ENCODE results near the gene SPEF2.

SPEF2 gene

GRCh38 chr5:35679357-35679756 is 61.7 kb downstream of the SPEF2 start:
- Histone ChIP-seq H3K27ac (ENCODE audit: low read length, poor library complexity, severe bottlenecking) (no peak overlapping the region), H2AK5ac (ENCODE audit: low read length, severe bottlenecking) (no peak overlapping the region), H3K4me3 (ENCODE audit: insufficient read depth in 1 of 2, low read depth in 1 of 2, low read length in 2 of 2) (no peak overlapping the region), H3K27me3 (ENCODE audit: control insufficient read depth in 1 of 2, insufficient read depth in 1 of 2, low read length in 2 of 2) (no peaks in the 10 kb centered on the region), H3K4ac (ENCODE audit: low read depth in 1 of 2, low read length in 2 of 2) (no peak overlapping the region), H4K8ac (ENCODE audit: low read length) (no peak overlapping the region), H2BK12ac (ENCODE audit: low read length in 2 of 2) (no peak overlapping the region), H3K9me3 (ENCODE audit: control insufficient read depth, low read length) (no peaks in the 10 kb centered on the region), H2BK120ac (ENCODE audit: low read depth, low read length) (no peak overlapping the region), H3K14ac (ENCODE audit: low read length in 2 of 2) (no peak overlapping the region), H3K9ac (ENCODE audit: low read length) (no peak overlapping the region), H2AFZ (ENCODE audit: low read depth, low read length) (no peak overlapping the region), H3K4me1 (ENCODE audit: control insufficient read depth, insufficient read depth, low read depth, low read length) (no peaks in the 10 kb centered on the region), H3K23ac (ENCODE audit: low read length in 2 of 2) (no peak overlapping the region), H2BK15ac (ENCODE audit: low read depth, poor library complexity, severe bottlenecking) (no peak overlapping the region), H3K36me3 (ENCODE audit: control insufficient read depth in 1 of 2, insufficient read depth in 2 of 2, low read depth in 1 of 2, low read length in 2 of 2) (no peaks in the 10 kb centered on the region), H4K91ac (ENCODE audit: low read length) (no peak overlapping the region), H3K79me1 (replicated peaks; ENCODE audit: low read length, poor library complexity, severe bottlenecking) (no peaks in the 10 kb centered on the region), H2BK5ac (ENCODE audit: low read depth, low read length, poor library complexity, severe bottlenecking) (no peak overlapping the region), H3K4me2 (ENCODE audit: low read length, poor library complexity, severe bottlenecking) (no peak overlapping the region), H3K18ac (ENCODE audit: low read depth in 1 of 2, low read length in 2 of 2) (no peak overlapping the region)
- no peak for DNase-seq
- WGBS: 92% methylated on average over 1 of the region's 1 CpG

- Histone ChIP-seq H3K18ac (ENCODE audit: low read depth in 1 of 2, low read length in 2 of 2) (no peak overlapping the region), H2BK120ac (ENCODE audit: low read depth, low read length) (no peak overlapping the region), H3K23ac (ENCODE audit: low read length in 2 of 2) (no peak overlapping the region), H4K8ac (ENCODE audit: low read length) (no peak overlapping the region), H4K91ac (ENCODE audit: low read length) (no peak overlapping the region), H3K9me3 (ENCODE audit: control insufficient read depth, low read length) (no peaks in the 10 kb centered on the region), H3K4me2 (ENCODE audit: low read length, poor library complexity, severe bottlenecking) (no peak overlapping the region), H2BK12ac (ENCODE audit: low read length in 2 of 2) (no peak overlapping the region), H3K9ac (ENCODE audit: low read length) (no peak overlapping the region), H3K4me1 (ENCODE audit: control insufficient read depth, insufficient read depth, low read depth, low read length) (no peaks in the 10 kb centered on the region), H3K36me3 (ENCODE audit: control insufficient read depth in 1 of 2, insufficient read depth in 2 of 2, low read depth in 1 of 2, low read length in 2 of 2) (no peaks in the 10 kb centered on the region), H2AFZ (ENCODE audit: low read depth, low read length) (no peak overlapping the region), H3K79me1 (replicated peaks; ENCODE audit: low read length, poor library complexity, severe bottlenecking) (no peaks in the 10 kb centered on the region), H3K27me3 (ENCODE audit: control insufficient read depth in 1 of 2, insufficient read depth in 1 of 2, low read length in 2 of 2) (no peaks in the 10 kb centered on the region), H2BK15ac (ENCODE audit: low read depth, poor library complexity, severe bottlenecking) (no peak overlapping the region), H3K4ac (ENCODE audit: low read depth in 1 of 2, low read length in 2 of 2) (no peak overlapping the region), H3K27ac (ENCODE audit: low read length, poor library complexity, severe bottlenecking) (no peak overlapping the region), H3K14ac (ENCODE audit: low read length in 2 of 2) (no peak overlapping the region), H2BK5ac (ENCODE audit: low read depth, low read length, poor library complexity, severe bottlenecking) (no peak overlapping the region), H2AK5ac (ENCODE audit: low read length, severe bottlenecking) (no peak overlapping the region), H3K4me3 (ENCODE audit: insufficient read depth in 1 of 2, low read depth in 1 of 2, low read length in 2 of 2) (no peak overlapping the region)
- DNase-seq: no peak
- WGBS: 20% methylated on average over 1 of the region's 1 CpG
Measured at GRCh38 chr5:35681911-35682310, 64.2 kb downstream of the SPEF2 start.

GRCh38 chr5:35683466-35683865 is 65.8 kb downstream of the SPEF2 start:
- H2BK5ac ChIP-seq (ENCODE audit: low read depth, low read length, poor library complexity, severe bottlenecking): no peak overlapping the region
- no peak overlapping the region for H2BK120ac ChIP-seq (ENCODE audit: low read depth, low read length)
- H3K79me1 ChIP-seq (replicated peaks; ENCODE audit: low read length, poor library complexity, severe bottlenecking): no peaks in the 10 kb centered on the region
- no peaks in the 10 kb centered on the region for H3K4me1 ChIP-seq (ENCODE audit: control insufficient read depth, insufficient read depth, low read depth, low read length)
- H3K4me2 ChIP-seq (ENCODE audit: low read length, poor library complexity, severe bottlenecking): no peak overlapping the region
- no peak for DNase-seq
- no peak overlapping the region for H2AK5ac ChIP-seq (ENCODE audit: low read length, severe bottlenecking)
- H2AFZ ChIP-seq (ENCODE audit: low read depth, low read length): no peak overlapping the region
- H3K4me3 ChIP-seq (ENCODE audit: insufficient read depth in 1 of 2, low read depth in 1 of 2, low read length in 2 of 2): no peak overlapping the region
- H2BK15ac ChIP-seq (ENCODE audit: low read depth, poor library complexity, severe bottlenecking): no peak overlapping the region
- H3K4ac ChIP-seq (ENCODE audit: low read depth in 1 of 2, low read length in 2 of 2): no peak overlapping the region
- no peak overlapping the region for H3K18ac ChIP-seq (ENCODE audit: low read depth in 1 of 2, low read length in 2 of 2)
- H4K91ac ChIP-seq (ENCODE audit: low read length): no peak overlapping the region
- no peak overlapping the region for H4K8ac ChIP-seq (ENCODE audit: low read length)
- H3K14ac ChIP-seq (ENCODE audit: low read length in 2 of 2): no peak overlapping the region
- no peak overlapping the region for H3K27ac ChIP-seq (ENCODE audit: low read length, poor library complexity, severe bottlenecking)
- no peak overlapping the region for H3K9ac ChIP-seq (ENCODE audit: low read length)
- H3K23ac ChIP-seq (ENCODE audit: low read length in 2 of 2): no peak overlapping the region
- no peak overlapping the region for H2BK12ac ChIP-seq (ENCODE audit: low read length in 2 of 2)
- WGBS: 78% methylated on average over 6 of the region's 6 CpGs
- H3K36me3 ChIP-seq (ENCODE audit: control insufficient read depth in 1 of 2, insufficient read depth in 2 of 2, low read depth in 1 of 2, low read length in 2 of 2): no peaks in the 10 kb centered on the region
- H3K9me3 ChIP-seq (ENCODE audit: control insufficient read depth, low read length): no peaks in the 10 kb centered on the region
- H3K27me3 ChIP-seq (ENCODE audit: control insufficient read depth in 1 of 2, insufficient read depth in 1 of 2, low read length in 2 of 2): no peaks in the 10 kb centered on the region

GRCh38 chr5:35685161-35685560 is 67.5 kb downstream of the SPEF2 start:
- Histone ChIP-seq H2BK12ac (ENCODE audit: low read length in 2 of 2) (no peak overlapping the region), H2BK120ac (ENCODE audit: low read depth, low read length) (no peak overlapping the region), H3K23ac (ENCODE audit: low read length in 2 of 2) (no peak overlapping the region), H3K9me3 (ENCODE audit: control insufficient read depth, low read length) (no peaks in the 10 kb centered on the region), H4K91ac (ENCODE audit: low read length) (no peak overlapping the region), H2BK15ac (ENCODE audit: low read depth, poor library complexity, severe bottlenecking) (no peak overlapping the region), H3K36me3 (ENCODE audit: control insufficient read depth in 1 of 2, insufficient read depth in 2 of 2, low read depth in 1 of 2, low read length in 2 of 2) (no peaks in the 10 kb centered on the region), H3K79me1 (replicated peaks; ENCODE audit: low read length, poor library complexity, severe bottlenecking) (no peaks in the 10 kb centered on the region), H4K8ac (ENCODE audit: low read length) (no peak overlapping the region), H3K14ac (ENCODE audit: low read length in 2 of 2) (no peak overlapping the region), H3K27ac (ENCODE audit: low read length, poor library complexity, severe bottlenecking) (no peak overlapping the region), H2AFZ (ENCODE audit: low read depth, low read length) (no peak overlapping the region), H2AK5ac (ENCODE audit: low read length, severe bottlenecking) (no peak overlapping the region), H2BK5ac (ENCODE audit: low read depth, low read length, poor library complexity, severe bottlenecking) (no peak overlapping the region), H3K4me2 (ENCODE audit: low read length, poor library complexity, severe bottlenecking) (no peak overlapping the region), H3K27me3 (ENCODE audit: control insufficient read depth in 1 of 2, insufficient read depth in 1 of 2, low read length in 2 of 2) (no peaks in the 10 kb centered on the region), H3K4ac (ENCODE audit: low read depth in 1 of 2, low read length in 2 of 2) (no peak overlapping the region), H3K18ac (ENCODE audit: low read depth in 1 of 2, low read length in 2 of 2) (no peak overlapping the region), H3K4me3 (ENCODE audit: insufficient read depth in 1 of 2, low read depth in 1 of 2, low read length in 2 of 2) (no peak overlapping the region), H3K4me1 (ENCODE audit: control insufficient read depth, insufficient read depth, low read depth, low read length) (no peaks in the 10 kb centered on the region), H3K9ac (ENCODE audit: low read length) (no peak overlapping the region)
- WGBS: no CpG with 5 or more reads among the region's 1 CpG
- no peak for DNase-seq

All from mesenchymal stem cell (in vitro differentiated cells and primary cell).